CD4-positive, alpha-beta T cell treated with Interleukin-21 for 1 hour (primary cell): ENCODE measurements around the gene ANKRD13B.

ENCODE experiments used
- DNase-seq: peaks from one replicate; pipeline ENCODE4 v3.0.0-alpha.2; 2020

The ANKRD13B gene

DNA sequence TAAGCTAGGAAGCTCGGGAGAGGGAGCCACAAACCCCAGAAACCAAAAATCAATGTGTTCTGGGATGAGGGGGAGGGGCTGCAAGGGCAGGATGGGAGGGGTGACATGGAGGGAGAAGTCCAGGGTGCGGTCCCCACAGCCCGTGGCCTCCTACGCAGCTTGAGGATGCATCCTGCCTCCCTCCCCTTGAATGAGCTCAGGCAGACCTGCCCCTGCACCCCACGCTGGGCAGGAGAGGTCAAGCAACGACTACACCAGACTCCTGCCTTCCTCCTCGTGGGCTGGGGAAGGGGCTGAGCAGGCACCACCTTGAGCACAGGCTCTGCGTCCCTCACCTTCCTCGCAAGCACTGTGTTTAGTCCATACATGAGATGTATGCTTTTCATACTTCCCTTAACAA, 3.9 kb downstream of the ANKRD13B start:
- no peak for DNase-seq

DNA sequence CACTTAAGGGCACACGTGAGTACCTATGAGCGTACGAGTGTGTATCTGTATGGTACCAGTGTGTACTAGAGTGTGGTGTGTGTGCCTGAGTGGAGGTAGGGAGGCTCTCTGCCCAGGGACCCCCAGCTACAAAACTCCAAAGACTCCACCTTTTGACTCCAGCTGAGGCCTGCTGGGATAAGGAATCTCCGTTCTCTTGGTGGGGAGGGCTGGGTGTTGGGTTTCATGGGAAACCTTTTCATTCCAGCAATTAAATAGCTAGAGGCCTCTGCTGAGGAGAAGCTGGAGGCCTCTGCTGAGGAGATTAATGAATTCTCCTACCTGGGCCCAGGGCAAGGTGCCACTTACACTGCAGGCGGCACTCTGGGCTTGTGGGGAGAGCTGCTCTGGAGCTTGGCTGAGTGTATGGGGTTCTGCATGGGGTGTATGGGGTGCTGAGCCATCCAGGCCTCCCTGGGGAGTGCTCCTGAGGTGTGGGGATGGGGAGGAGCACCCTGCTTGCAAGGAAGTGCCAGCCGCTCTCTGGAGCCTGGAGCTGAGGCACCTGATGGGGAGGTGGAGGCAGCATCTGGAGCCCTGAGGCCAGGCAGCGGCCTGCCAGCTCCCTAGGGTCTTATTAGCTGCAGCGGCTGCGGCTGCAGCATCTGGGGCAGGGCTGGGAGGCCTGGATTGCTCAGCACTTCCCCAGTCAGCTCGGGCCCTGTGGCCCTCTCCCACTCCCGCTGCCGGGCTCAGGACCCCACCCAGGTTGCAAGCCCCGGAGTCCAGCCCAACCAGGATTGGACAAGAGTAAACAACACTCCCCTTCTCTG, 4.6 kb downstream of the ANKRD13B start:
- no peak for DNase-seq

DNA sequence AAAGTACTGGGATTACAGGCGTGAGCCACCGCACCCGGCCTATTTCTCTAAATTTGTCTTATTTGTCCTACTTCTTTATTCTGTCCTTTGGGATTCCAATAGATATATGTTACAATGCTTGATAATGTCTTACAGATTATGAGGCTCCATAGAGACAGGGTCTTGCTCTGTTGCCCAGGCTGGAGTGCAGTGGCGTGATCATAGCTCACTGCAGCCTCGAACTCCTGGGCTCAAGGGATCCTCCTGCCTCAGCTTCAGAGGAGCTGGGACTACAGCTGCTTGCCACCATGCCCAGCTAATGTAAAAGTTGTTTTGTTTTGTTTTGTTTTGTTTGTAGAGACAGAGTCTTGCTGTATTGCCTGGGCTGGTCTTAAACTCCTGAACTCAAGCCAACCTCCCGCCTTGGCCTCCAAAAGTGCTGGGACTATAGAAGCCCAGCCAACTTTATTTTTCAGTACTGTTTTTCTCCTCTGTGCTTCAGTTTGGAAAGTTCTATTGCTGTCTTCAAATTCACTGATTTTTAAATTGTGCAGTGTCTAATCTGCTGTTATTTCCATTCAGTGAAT, 10.3 kb downstream of the ANKRD13B start:
- DNase-seq = no peak

DNA sequence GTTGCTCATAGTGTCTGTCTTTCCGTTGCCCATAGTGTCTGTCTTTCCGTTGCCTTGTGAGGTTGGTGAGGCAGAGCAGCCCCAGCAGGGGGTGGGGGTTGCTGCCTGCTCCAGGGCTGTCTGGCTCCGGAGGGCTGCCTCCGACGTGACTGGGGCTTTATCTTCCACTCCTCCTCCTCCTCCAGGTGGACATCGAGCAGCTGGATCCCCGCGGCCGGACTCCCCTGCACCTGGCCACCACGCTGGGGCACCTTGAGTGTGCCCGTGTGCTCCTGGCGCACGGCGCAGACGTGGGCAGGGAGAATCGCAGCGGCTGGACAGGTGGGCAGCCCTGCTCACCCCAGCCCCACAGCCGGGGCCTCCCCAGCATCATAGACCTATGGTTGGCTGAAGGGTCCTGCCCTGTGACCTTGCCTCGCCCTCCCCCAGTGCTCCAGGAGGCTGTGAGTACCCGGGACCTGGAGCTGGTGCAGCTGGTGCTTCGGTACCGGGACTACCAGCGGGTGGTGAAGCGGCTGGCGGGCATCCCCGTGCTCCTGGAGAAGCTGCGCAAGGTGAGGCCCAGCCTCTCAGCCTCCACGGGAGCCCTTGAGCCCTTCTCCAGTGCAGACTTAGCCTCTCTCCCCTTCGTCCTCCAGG, 14.7 kb downstream of the ANKRD13B start:
- no peak for DNase-seq

DNA sequence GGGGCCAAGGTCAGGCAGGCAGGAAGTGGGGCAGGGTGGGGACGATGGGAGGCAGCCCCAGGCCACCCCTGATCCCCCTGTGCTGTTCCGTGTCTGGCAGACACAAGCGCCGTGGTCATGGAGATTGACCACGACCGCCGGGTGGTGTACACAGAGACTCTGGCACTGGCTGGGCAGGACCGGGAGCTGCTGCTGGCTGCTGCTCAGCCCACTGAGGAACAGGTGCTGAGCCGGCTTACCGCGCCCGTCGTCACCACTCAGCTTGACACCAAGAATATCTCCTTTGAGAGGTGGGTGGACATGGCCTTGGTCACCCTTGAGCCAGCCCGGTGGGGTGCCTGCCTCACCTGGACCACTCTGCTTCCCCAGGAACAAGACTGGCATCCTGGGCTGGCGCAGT, 16.1 kb downstream of the ANKRD13B start:
- DNase-seq = no peak

DNA sequence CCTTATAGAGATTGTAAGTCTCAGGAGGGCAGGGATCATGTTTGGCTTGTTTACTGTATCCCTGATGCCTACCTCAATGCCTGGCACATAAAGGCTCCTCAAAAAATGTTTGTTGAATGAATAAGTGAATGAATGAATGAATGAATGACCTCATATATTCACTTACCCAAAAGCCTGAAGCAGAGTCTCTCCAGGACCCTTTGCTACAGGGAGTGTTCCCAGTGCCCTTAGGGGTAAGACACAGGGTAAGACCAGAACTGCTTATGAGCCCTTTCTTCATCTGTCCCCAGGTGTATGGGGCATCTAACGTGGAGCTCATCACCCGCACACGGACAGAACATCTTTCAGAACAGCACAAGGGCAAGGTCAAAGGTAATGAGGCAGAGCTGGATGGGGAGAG, 17.5 kb downstream of the ANKRD13B start:
- DNase-seq = no peak

DNA sequence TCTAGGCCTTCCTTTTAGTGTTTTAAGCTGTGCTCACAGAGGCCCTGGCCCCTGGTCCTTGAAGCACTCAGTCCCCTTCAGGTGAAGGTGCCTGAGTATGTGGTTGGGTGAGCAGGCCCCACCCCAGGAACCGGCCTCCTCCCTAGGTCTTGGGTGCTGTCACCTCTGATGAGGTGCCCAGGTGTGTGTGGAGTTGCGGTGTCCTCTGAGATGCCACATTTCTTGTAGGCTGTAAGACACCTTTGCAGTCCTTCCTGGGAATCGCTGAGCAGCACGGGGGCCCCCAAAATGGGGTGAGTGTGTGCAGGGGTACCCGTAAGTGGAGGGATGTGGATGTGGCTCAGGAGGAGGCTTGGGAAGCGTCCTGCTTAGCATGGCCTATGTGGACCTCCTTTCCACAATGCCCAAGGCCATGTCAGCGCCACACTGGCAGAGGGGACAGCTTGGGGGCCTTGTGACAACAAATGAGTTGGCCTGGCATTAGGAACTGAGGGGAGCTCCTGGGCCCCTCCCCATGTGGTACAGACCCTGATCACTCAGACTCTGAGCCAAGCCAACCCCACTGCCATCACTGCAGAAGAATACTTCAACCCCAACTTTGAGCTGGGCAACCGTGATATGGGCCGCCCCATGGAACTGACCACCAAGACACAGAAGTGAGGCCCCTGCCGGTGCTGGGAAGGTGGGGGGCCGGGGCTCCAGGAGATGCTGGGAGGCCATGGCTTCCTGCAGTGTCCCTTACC, 18.6 kb downstream of the ANKRD13B start:
- DNase-seq = no peak

DNA sequence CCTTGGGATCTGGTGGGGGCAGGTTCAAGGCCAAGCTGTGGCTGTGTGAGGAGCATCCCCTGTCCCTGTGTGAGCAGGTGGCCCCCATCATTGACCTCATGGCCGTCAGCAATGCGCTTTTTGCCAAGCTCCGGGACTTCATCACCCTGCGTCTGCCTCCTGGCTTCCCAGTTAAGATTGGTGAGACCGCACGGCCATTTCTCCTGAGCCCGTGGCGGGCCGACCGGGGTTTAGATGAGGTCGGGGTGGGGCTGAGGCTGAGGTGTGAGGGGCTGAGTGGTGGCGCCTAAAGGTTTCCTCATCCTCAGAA, 19.1 kb downstream of the ANKRD13B start:
- no peak for DNase-seq

DNA sequence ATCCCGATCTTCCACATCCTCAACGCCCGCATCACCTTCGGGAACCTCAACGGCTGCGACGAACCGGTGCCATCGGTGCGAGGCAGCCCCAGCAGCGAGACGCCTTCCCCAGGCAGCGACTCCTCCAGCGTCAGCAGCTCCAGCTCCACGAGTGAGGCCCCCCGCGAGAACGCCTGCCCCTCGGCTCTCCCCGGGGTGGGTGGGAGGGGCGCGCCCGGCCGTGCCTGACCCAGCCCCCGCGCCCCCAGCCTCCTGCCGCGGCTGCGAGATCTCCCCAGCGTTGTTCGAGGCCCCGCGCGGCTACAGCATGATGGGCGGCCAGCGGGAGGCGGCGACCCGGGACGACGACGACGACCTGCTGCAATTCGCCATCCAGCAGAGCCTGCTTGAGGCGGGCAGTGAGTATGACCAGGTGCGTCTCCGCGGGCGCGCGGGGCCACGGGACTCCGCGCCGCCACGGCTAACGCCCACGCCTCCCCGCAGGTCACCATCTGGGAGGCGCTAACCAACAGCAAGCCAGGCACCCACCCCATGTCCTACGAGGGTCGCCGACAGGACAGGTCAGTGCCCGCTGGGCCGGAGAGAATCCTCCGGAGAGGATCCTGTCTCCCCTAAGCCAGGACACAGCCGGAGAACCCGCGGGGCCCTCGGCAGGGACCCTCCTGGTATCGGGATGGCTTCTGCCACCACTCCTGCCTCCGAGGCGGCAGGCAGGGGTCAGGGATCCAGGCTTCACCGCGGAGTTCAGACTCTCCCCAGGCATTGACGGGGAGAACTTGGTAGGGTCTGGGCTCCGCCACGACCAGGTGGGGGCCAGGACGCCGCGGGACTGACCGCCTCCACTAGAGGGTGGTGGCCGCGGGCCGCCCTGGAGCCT, 19.7 kb downstream of the ANKRD13B start:
- no peak for DNase-seq

DNA sequence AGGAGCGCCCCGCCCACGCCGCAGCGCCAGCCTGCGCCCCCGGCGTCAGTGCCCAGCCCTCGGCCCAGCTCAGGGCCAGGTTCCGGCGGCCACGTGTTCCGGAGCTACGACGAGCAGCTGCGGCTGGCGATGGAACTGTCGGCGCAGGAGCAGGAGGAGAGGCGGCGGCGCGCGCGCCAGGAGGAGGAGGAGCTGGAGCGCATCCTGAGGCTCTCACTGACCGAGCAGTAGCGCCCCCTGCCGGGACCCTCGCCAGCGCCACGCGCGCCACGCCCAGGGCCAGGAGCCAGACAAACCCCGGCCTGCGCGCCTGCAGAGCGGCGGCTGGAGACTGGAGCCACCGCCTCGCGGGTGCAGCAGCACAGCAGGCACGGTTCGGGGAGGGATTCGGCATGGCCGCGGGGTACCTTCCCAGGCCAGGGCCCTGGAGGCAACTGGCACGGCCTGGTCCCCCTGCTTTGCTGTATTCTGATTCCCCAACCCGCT, 20.5 kb downstream of the ANKRD13B start:
- peak; percentile 93 for DNase-seq

DNA sequence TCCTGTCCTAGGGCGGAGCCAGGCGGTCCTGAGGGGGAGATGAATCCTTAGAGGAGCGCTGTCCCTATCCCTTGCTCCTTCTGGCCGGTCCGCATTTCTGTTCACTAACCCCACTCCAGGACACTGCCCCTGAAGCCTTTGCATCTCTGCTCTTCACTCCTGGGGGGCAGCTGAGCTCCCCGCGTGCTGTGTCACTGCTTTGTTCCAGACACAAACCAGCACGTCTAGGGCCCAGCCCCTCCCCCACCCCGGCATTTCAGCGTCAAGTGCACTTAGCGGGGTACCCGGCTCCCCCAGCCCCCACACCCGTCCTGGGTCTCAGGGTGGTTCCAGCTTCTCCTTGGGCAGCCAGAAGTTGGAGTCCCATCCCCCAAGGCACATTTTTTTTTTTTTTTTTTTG, 20.9 kb downstream of the ANKRD13B start:
- DNase-seq = no peak

DNA sequence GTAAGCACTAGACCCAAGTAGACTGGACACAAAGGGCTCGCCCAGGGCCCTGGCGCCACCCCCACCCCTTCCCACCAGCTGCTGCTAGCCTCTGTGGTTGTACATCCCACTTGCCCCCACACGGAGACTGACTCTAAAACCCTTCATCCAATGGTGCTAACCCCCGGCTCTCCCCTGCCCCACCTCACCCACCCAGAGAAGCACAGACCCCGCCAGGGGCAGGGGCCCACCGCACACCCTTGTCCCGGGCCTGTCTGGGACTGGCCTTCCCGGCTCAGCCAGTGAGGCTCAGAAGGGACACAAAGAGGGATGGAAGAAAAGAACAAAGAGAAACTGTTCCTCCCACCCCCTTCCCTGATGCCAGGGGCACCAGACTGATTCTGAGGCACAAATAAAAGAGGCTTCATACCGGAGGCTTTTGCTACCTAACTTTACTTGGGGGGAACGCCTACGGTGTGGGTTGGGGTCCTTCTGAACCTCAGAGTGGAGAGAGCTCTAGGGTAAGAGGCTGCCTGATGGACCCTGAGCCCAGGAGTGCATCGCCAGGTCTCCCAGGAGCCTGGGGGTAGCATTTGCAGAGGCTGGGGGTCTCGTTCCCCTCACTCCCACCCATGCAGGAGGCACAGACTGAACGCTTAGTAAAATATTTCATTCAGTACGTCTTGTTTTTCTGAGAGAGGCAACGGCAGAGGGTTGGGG, 21.6 kb downstream of the ANKRD13B start:
- no peak for DNase-seq

DNA sequence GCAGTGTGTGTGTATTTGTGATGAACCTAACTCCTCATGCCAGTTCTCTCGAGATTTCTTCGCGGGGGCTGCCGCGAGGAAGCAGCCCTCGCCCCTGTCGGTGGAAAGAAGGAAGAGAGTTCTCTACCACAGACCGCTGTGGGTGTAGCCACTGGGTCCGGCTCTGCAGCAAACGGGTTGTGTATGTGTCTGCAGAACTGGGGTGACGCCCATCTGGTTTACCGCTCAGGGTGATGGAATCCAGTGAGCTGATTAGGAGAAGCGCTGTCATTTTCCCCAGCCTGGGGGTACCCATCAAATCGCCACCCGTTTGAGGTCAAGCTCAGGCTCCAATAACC, 22.1 kb downstream of the ANKRD13B start:
- peak; percentile 81 for DNase-seq

DNA sequence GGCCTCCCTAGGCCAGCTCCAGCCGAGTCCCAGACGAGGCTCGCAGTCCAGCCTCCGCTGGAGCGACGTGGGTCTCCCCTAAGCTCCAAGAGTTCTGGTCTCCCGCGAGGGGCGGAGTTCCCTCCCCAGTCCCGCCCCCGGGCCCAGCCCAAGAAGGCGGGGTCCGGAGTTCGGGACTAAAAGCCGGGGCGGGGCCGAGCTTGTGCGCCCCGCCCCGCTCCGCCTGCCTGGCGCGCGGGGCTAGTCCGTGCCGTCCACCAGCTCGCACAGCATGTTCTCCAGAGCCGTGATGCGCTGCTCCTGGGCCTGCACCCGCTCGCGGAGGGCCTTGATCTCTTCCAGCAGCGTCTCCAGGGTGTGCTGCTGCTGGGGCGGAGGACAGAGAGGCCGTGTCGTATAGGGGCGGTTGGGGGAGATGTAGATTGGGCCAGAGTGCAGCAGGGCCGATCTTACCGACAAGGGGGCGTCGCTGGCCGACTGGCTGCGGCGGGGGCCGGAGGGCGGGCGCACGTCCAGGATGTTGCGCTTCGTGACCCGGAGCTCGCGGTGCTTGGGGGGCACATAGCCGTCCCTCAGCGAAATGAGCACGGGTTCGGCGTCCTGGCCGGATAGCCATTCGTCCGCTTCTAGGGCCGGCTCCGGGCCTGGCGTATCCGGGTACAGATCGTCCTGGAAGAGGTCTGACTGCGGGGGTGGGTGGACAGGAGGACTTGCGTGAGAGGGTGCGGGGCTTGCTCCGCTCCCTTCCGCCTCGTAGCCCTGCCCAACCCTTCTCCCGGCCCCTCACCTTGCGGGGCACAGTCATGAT, 22.8 kb downstream of the ANKRD13B start:
- DNase-seq = peak; percentile 89

DNA sequence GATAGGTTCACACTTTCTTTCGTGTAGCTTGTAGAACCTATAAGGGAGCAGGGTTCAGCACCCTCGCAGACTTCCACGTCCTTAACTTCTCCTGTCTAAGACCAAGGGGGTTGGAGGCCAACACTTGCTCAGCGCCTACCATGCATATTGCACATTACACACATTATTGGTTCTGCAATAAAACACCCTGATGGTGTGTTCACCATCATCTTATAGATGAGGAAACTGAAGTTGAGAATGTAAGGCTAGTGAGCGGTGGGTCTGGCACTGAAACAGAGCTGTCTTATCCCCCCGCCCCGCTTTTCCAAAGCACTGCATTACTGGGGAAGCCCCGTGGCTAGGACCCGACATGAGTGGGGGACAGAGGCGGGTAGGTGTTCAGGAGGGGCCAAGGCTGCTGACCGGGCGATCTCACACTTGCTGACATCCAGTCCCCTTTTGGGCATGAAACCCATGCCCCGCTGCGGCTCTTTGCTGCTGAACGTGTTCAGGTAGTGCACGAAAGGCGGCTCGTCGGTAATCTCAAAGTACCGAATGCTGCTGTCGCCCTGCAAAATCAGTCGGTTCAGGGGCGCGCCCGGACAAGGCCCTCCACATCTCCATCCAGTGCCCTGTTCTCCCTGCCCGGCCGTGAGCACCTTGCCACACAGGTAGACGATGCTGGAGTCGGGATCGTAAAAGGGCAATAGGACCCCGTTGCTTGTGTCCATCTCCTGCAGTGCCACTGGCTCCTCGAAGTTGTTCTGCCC, 23.5 kb downstream of the ANKRD13B start:
- no peak for DNase-seq

DNA sequence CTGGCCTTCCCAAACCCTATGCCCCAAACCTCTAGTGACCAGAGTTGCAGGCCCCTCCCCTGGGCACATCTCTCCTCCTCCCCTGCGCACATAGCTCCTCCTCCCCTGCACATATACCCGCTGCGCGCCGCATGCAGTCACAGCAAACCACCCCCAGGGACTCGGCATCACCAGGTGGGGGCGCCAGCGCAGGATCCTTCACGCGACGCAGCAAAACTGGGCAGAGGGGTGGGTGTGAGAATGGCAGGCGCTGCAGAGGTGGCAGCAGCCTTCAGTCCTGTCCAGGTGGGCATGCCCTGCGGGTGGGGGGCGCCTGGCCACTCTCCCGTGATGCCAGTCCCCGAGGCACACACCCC, 24.2 kb downstream of the ANKRD13B start:
- peak; percentile 93 for DNase-seq

DNA sequence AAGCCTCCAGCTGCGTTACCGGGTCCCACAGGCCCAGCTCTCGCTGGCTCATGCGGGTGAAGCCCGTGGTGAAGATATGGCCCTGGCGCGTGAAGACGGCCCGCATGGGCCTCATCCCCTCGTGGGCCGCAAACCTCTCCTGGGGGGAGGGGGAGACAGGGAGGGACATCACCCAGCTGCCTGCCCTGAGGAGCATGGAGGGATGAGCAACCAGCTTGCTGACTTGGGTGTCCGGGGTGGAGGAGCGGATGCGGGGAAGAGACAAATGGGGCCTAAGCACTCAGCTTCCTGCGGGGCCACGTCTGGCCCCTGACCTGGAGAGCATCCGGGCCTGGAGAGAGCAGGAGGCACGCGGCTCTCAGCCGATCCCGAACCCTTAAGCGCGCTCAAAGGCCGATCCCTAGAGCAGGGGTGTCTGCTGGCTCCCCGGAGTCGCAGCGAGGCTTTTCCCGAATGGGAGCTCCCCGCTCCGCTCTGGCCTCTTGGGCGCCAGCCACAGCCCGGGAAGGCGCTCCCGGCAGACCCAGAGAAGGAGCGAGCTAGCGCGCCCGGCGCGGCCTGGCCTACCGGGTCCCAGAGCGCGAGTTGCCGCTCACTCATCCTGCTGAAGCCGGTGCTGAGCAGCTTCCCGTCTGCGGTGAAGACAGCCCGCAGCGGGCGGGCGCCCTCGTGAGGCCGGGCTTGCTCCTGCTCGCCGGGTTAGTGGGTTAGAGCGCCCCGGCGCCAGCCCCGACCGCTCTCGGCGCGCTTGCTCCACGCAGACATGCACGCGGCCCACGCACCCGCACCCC, 24.7 kb downstream of the ANKRD13B start:
- DNase-seq = peak; percentile 88

DNA sequence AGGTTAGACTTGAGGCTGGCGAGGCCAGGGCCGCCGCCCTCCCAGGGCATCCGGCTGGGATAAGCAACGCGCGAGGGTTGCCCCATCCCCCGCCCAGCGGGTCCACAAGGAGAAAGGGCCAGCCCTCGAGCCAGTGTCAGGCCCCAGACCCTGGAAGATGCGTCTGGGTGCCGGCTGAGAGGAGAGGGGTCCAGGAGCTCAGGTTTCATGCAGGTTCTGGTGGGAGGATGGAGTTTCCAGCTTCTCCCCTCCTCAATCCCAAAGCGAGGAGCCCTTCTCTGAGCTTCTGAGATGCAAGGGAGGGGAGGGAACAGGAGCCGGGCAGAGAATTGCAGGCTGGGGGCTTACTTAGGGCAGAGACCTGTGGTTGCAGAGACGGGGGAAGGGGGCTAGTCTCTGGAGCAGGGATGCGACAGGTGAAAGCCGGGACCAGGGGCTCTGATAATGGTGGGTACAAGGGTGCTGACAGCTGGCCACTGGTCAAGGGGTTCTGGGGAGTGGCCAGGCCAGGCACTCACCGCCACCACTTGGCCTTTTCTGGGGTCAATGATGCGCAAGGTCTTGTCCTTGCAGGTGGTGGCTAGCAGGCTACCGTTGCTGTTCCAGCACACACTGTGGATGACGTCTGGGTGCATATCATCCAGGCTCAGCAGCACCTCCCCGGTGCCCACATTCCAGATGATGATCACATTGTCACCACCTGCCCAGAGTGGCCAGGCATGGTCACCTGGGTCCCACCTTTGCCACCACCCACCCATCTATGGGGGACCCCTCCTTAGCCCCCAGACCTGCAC, 25.5 kb downstream of the ANKRD13B start:
- DNase-seq = no peak

DNA sequence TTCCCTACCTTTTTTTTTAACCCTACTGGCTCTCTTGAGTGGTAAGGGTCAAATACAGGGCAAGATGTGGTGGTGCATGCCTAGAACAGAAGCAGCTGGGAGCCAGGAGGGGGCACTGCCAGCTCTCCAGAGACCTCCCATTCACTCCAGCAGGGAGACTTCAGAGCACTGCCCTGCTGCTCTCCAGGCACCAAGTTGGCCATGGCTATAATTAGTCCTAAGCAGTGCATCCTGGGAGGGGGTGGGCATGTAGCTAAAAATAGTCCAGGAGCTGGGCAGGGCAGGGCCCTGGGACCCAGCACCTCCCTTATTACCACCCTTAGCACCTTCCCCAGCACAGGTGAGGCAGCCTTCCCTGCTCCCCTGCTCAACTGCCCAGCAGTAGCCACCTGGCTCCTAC, 26.3 kb downstream of the ANKRD13B start:
- no peak for DNase-seq
